Astrocyte (in vitro differentiated cells and primary cell): ENCODE results near the gene TNIK.

Experiments
- CTCF ChIP-seq: IDR thresholded peaks from 2 replicates; pipeline ENCODE4 v1.5.1; 2011; ENCODE audit warnings: low read depth, mild to moderate bottlenecking, inconsistent platforms, low read length, moderate library complexity; ENCODE audit not compliant: insufficient read depth
- EZH2 ChIP-seq: IDR thresholded peaks from 2 replicates; pipeline ENCODE4 v1.6.1; 2012; ENCODE audit warnings: mild to moderate bottlenecking, low read length, inconsistent platforms; ENCODE audit not compliant: insufficient read depth

GRCh38 chr3:171093462-171093861, 366.7 kb downstream of the TNIK start:
- no peak for TF ChIP-seq CTCF
- TF ChIP-seq EZH2 = no peak
